GM10248 (cell line): ENCODE measurements around the gene ZFP64.

Experiments
- CTCF ChIA-PET: fragments of 300-600 bp; sonication (Branson Sonifier 250); formaldehyde crosslinking; extraction: SDS; loops from one replicate; lab custom pipeline; 2021; ENCODE audit warnings: antibody characterized with exemption; lab: Yijun Ruan, JAX
- POLR2A ChIA-PET: fragments of 350-650 bp; sonication (Branson Sonifier 250); formaldehyde crosslinking; extraction: SDS; loops from one replicate; lab custom pipeline; 2020; ENCODE audit warnings: antibody characterized with exemption; lab: Yijun Ruan, JAX
- DNase-seq: peaks from one replicate; pipeline ENCODE4 v3.0.0; 2012; ENCODE audit errors: extremely low spot score
- CTCF ChIP-seq: IDR thresholded peaks from 2 replicates; pipeline ENCODE4 v1.5.1; 2012; ENCODE audit warnings: mild to moderate bottlenecking, low read depth; ENCODE audit errors: extremely low read depth, missing control alignments, control extremely low read depth

Gene ZFP64

GRCh38 chr20:52191132-52191915, at the start of gene ZFP64:
ZFP64 (minus strand) TSS chr20:52191779; CDS start chr20:52191636, 143 bp downstream.
- peak; percentile 87 for DNase-seq
- POLR2A ChIA-PET, result interaction anchor here (1.0 kb wide), 1 partner anchor 12 kb away, joined by 5 read pairs; no protein-coding TSS in a partner anchor
- CTCF ChIA-PET, result interaction anchor here (0.7 to 2.6 kb wide), 9 partner anchors 10 to 1366 kb away, joined by 3 to 22 read pairs (median 7); no protein-coding TSS in a partner anchor
- peak; percentile 89 for TF ChIP-seq CTCF

- CTCF ChIA-PET, result interaction anchor here (0.5 kb wide), 1 partner anchor 30 kb away, joined by 3 read pairs; no protein-coding TSS in a partner anchor
- DNase-seq, result no peak
- POLR2A ChIA-PET, result no interaction called here
- no peak for TF ChIP-seq CTCF
Observed at GRCh38 chr20:52240802-52241201, 49.2 kb upstream of the ZFP64 start.

DNA sequence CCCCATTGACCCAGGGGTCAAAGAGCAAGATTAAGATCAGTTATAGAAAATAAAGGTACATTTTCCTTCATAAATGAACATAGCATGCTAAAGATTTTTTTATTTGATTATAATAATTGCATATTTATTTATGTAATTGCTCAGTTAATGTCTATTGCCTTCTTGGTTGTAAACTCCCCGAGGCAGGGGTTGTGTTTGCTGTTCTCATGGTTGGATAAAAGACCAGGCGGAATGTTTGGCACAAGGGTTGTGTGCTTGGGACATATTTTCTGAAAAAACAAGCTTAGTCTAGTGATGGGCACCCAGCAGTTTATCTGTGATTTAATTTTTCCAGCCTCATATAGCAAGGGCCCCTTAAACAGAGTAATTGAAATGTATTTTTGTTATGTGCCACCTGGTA, 47.5 kb upstream of the ZFP64 start:
- ChIA-PET POLR2A (no interaction called here), CTCF (interaction anchor here (1.4 kb wide), 1 partner anchor 73 kb away, joined by 3 read pairs; no protein-coding TSS in a partner anchor)
- DNase-seq, result no peak
- TF ChIP-seq CTCF, result no peak

DNA sequence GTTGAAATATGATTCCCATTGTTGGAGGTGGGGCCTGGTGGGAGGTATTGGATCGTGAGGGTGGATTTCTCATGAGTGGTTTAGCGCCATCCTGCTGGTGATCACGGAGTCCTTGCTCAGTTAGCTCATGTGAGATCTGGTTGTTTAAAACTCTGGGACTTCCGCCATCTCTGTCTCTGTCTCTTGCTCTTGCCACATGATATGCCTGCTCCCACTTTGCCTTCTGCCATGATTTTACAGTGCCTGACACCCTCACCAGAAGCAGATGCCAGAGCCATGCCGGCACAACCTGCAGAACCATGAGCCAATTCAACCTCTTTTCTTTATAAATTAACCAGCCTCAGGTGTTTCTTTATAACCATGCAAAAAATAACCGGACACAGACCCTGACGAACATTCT, 44.7 kb upstream of the ZFP64 start:
- POLR2A ChIA-PET, result no interaction called here
- DNase-seq, result no peak
- CTCF ChIA-PET, result no interaction called here
- no peak for TF ChIP-seq CTCF

DNA sequence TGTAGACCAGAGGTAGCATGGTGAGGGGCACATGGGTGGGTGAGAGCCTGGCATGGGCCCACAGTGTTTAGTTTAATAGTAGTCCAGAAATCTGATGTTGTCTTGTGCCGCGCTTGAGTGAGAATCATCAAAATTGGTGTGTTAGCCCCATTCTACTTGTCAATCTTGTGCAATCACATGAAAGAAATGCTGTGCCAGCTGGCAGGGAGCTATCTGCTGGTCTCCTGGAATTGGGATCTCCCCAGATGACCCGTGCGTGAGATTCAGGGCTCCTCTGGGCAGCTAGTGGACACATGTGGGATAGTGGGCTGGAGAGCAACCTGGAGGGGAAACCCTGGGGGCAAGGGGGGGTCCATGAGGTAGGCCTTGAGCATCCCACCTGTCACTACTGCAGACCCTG, 43.5 kb upstream of the ZFP64 start:
- no peak for TF ChIP-seq CTCF
- ChIA-PET CTCF (interaction anchor here (0.7 to 1.3 kb wide), 5 partner anchors 8 to 27 kb away, joined by 3 read pairs; no protein-coding TSS in a partner anchor), POLR2A (no interaction called here)

DNA sequence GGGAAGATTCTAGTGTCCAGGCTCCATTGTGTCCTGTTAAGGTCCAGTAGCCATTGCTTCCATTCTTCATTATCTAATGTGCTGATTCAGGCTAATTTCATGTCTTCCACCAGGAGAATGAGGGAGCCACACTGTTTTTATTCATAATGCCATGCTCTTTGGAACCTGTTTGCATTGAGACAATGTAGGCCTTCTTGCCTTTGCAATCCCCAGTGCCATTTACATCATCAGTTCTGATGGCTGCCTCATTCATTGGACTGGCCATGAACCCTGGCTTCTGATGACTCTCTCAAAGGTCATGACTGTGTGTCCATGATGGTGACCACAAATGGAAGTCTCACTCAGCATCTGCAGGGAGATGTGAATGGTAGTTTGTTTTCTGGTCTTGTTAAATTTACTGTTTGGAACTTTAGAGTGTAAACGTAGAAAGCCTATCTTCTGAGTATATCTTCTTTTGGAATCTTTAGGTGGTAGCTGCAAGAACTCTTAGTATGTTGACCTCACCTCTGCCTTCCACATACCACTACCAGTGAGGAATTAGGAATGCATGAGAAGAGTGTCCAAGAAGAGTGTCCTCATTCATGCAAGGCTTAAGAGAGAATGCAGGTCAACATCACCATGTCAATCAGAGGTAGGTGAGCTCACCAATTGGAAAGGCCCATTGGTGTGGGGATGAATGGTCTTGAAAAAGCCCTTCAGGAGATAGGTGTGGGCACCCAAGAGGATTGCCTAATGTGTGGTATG, 42.9 kb upstream of the ZFP64 start:
- ChIA-PET POLR2A (no interaction called here), CTCF (interaction anchor here (0.7 to 1.3 kb wide), 4 partner anchors 8 to 25 kb away, joined by 3 read pairs; no protein-coding TSS in a partner anchor)
- no peak for TF ChIP-seq CTCF
- DNase-seq, result no peak

More for the DNA sequence above, 43.5 kb upstream of the ZFP64 start:
- DNase-seq, result no peak
